Measurements from ENCODE around the gene PNLDC1.

Gene PNLDC1

GRCh38 chr6:159800141-159800865 lies at the start of gene PNLDC1:
PNLDC1 (plus strand) TSS chr6:159800276; CDS start chr6:159800308, 32 bp downstream.
- no peak for DNase-seq (ENCODE audit: low read depth)

GRCh38 chr6:159751448-159751847 lies 48.6 kb upstream of the PNLDC1 start:
- no peak for DNase-seq (ENCODE audit: low read depth)

- DNase-seq (ENCODE audit: low read depth), result no peak
These were observed 46.8 kb upstream of the PNLDC1 start for GRCh38 chr6:159753081-159753872.

- DNase-seq (ENCODE audit: low read depth), result no peak
These were observed 45.7 kb upstream of the PNLDC1 start for GRCh38 chr6:159754401-159754800.

GRCh38 chr6:159754959-159755914 lies 44.8 kb upstream of the PNLDC1 start:
- no peak for DNase-seq (ENCODE audit: low read depth)

GRCh38 chr6:159756508-159756907 lies 43.6 kb upstream of the PNLDC1 start:
- DNase-seq (ENCODE audit: low read depth), result no peak

- DNase-seq (ENCODE audit: low read depth), result no peak
These were observed 41.8 kb upstream of the PNLDC1 start for GRCh38 chr6:159758031-159759001.

GRCh38 chr6:159759645-159760044 lies 40.4 kb upstream of the PNLDC1 start:
- no peak for DNase-seq (ENCODE audit: low read depth)

- DNase-seq (ENCODE audit: low read depth), result no peak
These were observed 39.4 kb upstream of the PNLDC1 start for GRCh38 chr6:159760602-159761057.

- peak; percentile 13 for DNase-seq (ENCODE audit: low read depth)
These were observed 38.8 kb upstream of the PNLDC1 start for GRCh38 chr6:159761129-159761872.

- peak; percentile 88 for DNase-seq (ENCODE audit: low read depth)
These were observed 38.0 kb upstream of the PNLDC1 start, which contains the start of gene ACAT2 for GRCh38 chr6:159761873-159762680. ACAT2 (plus strand) TSS chr6:159762045; CDS start chr6:159762088, 43 bp downstream.

- no peak for DNase-seq (ENCODE audit: low read depth)
These were observed 37.3 kb upstream of the PNLDC1 start for GRCh38 chr6:159762681-159763293.

- DNase-seq (ENCODE audit: low read depth), result no peak
These were observed 33.2 kb upstream of the PNLDC1 start for GRCh38 chr6:159766906-159767305.

- DNase-seq (ENCODE audit: low read depth), result no peak
These were observed 30.6 kb upstream of the PNLDC1 start for GRCh38 chr6:159769470-159769869.

GRCh38 chr6:159772196-159772595 lies 27.9 kb upstream of the PNLDC1 start:
- no peak for DNase-seq (ENCODE audit: low read depth)

- no peak for DNase-seq (ENCODE audit: low read depth)
These were observed 22.7 kb upstream of the PNLDC1 start for GRCh38 chr6:159777240-159777904.

GRCh38 chr6:159778131-159778530 lies 21.9 kb upstream of the PNLDC1 start:
- no peak for DNase-seq (ENCODE audit: low read depth)

GRCh38 chr6:159778542-159779103 lies 21.5 kb upstream of the PNLDC1 start:
- DNase-seq (ENCODE audit: low read depth), result no peak

Data from activated T-cell treated with anti-CD3 and anti-CD28 coated beads for 1 hour (primary cell).